Liver (tissue), 9 donors: Measurements from ENCODE around the gene AJM1. TPM values are rescaled to one million over a fixed set of nuclear protein-coding genes. Genes with fewer than 3 reads are reported as not detected.
"Not testable (repeated sequence)": the region's sequence is repeated elsewhere in the genome, so short reads cannot be mapped to it uniquely, and the experiment has no call there.

Experiments used
- DNase-seq: peaks from one replicate; pipeline ENCODE4 v3.0.0-alpha.2; 2017; ENCODE audit warnings: low spot score
- H3K27ac ChIP-seq, 2 donors: one replicate each; pipeline ENCODE4 v1.7.0; 2013; ENCODE audit warnings: inconsistent platforms in 2 of 2, low read length in 2 of 2, control low read depth in 1 of 2, low read depth in 1 of 2, mild to moderate bottlenecking in 1 of 2
- H3K27me3 ChIP-seq, 4 donors: one replicate each; pipeline versions ENCODE4 v1.6.1 to v1.7.0; 2013; ENCODE audit warnings: low read length in 3 of 4, inconsistent platforms in 1 of 4, mild to moderate bottlenecking in 1 of 4, moderate library complexity in 1 of 4; ENCODE audit not compliant: control insufficient read depth in 4 of 4, insufficient read depth in 4 of 4
- H3K36me3 ChIP-seq, 4 donors: one replicate each; pipeline versions ENCODE4 v1.6.1 to v1.7.0; 2013; ENCODE audit warnings: low read length in 3 of 4, mild to moderate bottlenecking in 3 of 4, low read depth in 1 of 4, moderate library complexity in 1 of 4; ENCODE audit not compliant: control insufficient read depth in 4 of 4, insufficient read depth in 3 of 4
- H3K4me1 ChIP-seq, 4 donors: one replicate each; pipeline versions ENCODE4 v1.6.1 to v1.7.0; 2013; ENCODE audit warnings: low read length in 3 of 4, mild to moderate bottlenecking in 3 of 4, moderate library complexity in 1 of 4; ENCODE audit not compliant: control insufficient read depth in 4 of 4, insufficient read depth in 4 of 4
- H3K4me3 ChIP-seq, 3 donors: one replicate each; pipeline versions ENCODE4 v1.6.1 to v1.7.0; 2013; ENCODE audit warnings: low read length in 3 of 3, control low read depth in 1 of 3, low read depth in 1 of 3, mild to moderate bottlenecking in 1 of 3
- H3K9ac ChIP-seq, 2 donors: one replicate each; pipeline ENCODE4 v1.7.0; 2013; ENCODE audit warnings: low read length in 2 of 2, mild to moderate bottlenecking in 2 of 2, moderate library complexity in 2 of 2, control low read depth in 1 of 2, low read depth in 1 of 2
- H3K9me3 ChIP-seq, 4 donors: one replicate each; pipeline versions ENCODE4 v1.6.1 to v1.7.0; 2013; ENCODE audit warnings: low read length in 3 of 4; ENCODE audit not compliant: control insufficient read depth in 4 of 4
- ATF3 ChIP-seq: IDR thresholded peaks from 2 replicates; pipeline ENCODE4 v1.6.1; 2016; ENCODE audit warnings: antibody characterized with exemption
- CTCF ChIP-seq: fragments of 150-350 bp; IDR thresholded peaks from 2 replicates; pipeline ENCODE4 v1.5.1; 2017; ENCODE audit warnings: improper control_type of control experiment, low read depth, low read length; ENCODE audit not compliant: missing input control
- EGR1 ChIP-seq, 2 donors: IDR thresholded peaks; 2 replicates each; pipeline ENCODE4 v1.6.1; 2016 to 2018; ENCODE audit warnings: antibody characterized with exemption in 2 of 2, low read depth in 2 of 2
- FOXA1 ChIP-seq: IDR thresholded peaks from 2 replicates; pipeline ENCODE4 v1.6.1; 2016; ENCODE audit warnings: antibody characterized with exemption
- FOXA2 ChIP-seq: IDR thresholded peaks from 2 replicates; pipeline ENCODE4 v1.6.1; 2016; ENCODE audit warnings: antibody characterized with exemption
- GABPA ChIP-seq, 2 donors: IDR thresholded peaks in 1 of 2; conservative IDR thresholded peaks in 1 of 2; 2 replicates each; pipeline ENCODE4 v1.6.1; 2016; ENCODE audit warnings: antibody characterized with exemption in 2 of 2, mild to moderate bottlenecking in 1 of 2, moderate library complexity in 1 of 2
- HNF4A ChIP-seq, 2 donors: conservative IDR thresholded peaks; 2 replicates each; pipeline ENCODE4 v1.6.1; 2016; ENCODE audit warnings: antibody characterized with exemption in 2 of 2, mild to moderate bottlenecking in 2 of 2
- HNF4G ChIP-seq: IDR thresholded peaks from 2 replicates; pipeline ENCODE4 v1.6.1; 2016; ENCODE audit warnings: antibody characterized with exemption
- JUND ChIP-seq, 2 donors: IDR thresholded peaks; 2 replicates each; pipeline ENCODE4 v1.6.1; 2016; ENCODE audit warnings: antibody characterized with exemption in 2 of 2
- MAX ChIP-seq: IDR thresholded peaks from 2 replicates; pipeline ENCODE4 v1.6.1; 2016; ENCODE audit warnings: antibody characterized with exemption
- NR2F2 ChIP-seq: IDR thresholded peaks from 2 replicates; pipeline ENCODE4 v1.6.1; 2016; ENCODE audit warnings: antibody characterized with exemption
- RAD21 ChIP-seq, 2 donors: IDR thresholded peaks; 2 replicates each; pipeline ENCODE4 v1.6.1; 2016; ENCODE audit warnings: antibody characterized with exemption in 2 of 2, mild to moderate bottlenecking in 2 of 2
- REST ChIP-seq: IDR thresholded peaks from 2 replicates; pipeline ENCODE4 v1.6.1; 2016; ENCODE audit warnings: antibody characterized with exemption, mild to moderate bottlenecking
- RXRA ChIP-seq, 2 donors: IDR thresholded peaks; 2 replicates each; pipeline ENCODE4 v1.6.1; 2017 to 2018; ENCODE audit warnings: antibody characterized with exemption in 2 of 2, mild to moderate bottlenecking in 1 of 2
- SP1 ChIP-seq: IDR thresholded peaks from 2 replicates; pipeline ENCODE4 v1.6.1; 2018; ENCODE audit warnings: antibody characterized with exemption, mild to moderate bottlenecking
- TAF1 ChIP-seq: conservative IDR thresholded peaks from 2 replicates; pipeline ENCODE4 v1.6.1; 2016; ENCODE audit warnings: antibody characterized with exemption, mild to moderate bottlenecking
- YY1 ChIP-seq: IDR thresholded peaks from 2 replicates; pipeline ENCODE4 v1.6.1; 2016; ENCODE audit warnings: antibody characterized with exemption, mild to moderate bottlenecking
- ZBTB33 ChIP-seq: IDR thresholded peaks from 2 replicates; pipeline ENCODE4 v1.6.1; 2016; ENCODE audit warnings: antibody characterized with exemption
- WGBS: extraction: QIAGEN DNeasy Blood & Tissue Kit; methylation state at CpG from one replicate; pipeline ENCODE4 v1.1.7; 2013; 5-methylcytosine and 5-hydroxymethylcytosine counted together
- polyA plus RNA-seq, 2 donors: library from polyadenylated mRNA; stranded (reverse) in 1 of 2; unstranded in 1 of 2; fragments of 200-250 nt in 1 of 2; fragments of >200 nt in 1 of 2; fragmentation: Nextera tagmentation in 1 of 2; extraction: Ambion mirVana in 1 of 2; gene quantifications; one replicate each; pipeline versions ENCODE4 v1.2.1 to v1.2.3, GENCODE V29; 2013 to 2015
- total RNA-seq, 2 donors: library from RNA; depleted of rRNA; stranded (reverse); fragments of >200 nt; gene quantifications; one replicate each; pipeline ENCODE4 v1.2.3, GENCODE V29; 2014
- donor health status: healthy.
- donor health status: healthy.
- donor health status: healthy.
- donor health status: healthy.
- donor health status: healthy.

The AJM1 gene
- total and polyA plus RNA-seq, 4 donors = 0.56 to 2.3 (median 0.82) TPM

- H3K27ac ChIP-seq = peak overlapping the region in 1 of 2 donors; percentile 40
- H3K4me1 ChIP-seq = peaks cover 16 to 40% (median 32%) of the 10 kb centered on the region in 4 donors
- no peaks in the 10 kb centered on the region for H3K27me3 ChIP-seq
- TF ChIP-seq JUND (IDR thresholded peaks at IDR 0.05) (no peak), FOXA2 (no peak), HNF4A (conservative IDR thresholded peaks at IDR 0.05) (peak; percentile 88 to 92), NR2F2 (peak; percentile 9), YY1 (no peak), CTCF (no peak), ATF3 (no peak), SP1 (peak; percentile 92), RXRA (IDR thresholded peaks at IDR 0.05) (peak; percentile 57 to 65), ZBTB33 (no peak), RAD21 (IDR thresholded peaks at IDR 0.05) (peak in 1 of 2 donors; percentile 56), MAX (no peak), HNF4G (peak; percentile 88), TAF1 (no peak), GABPA (IDR thresholded peaks at IDR 0.05 in 1 of 2, conservative IDR thresholded peaks at IDR 0.05 in 1 of 2) (no peak), REST (no peak), EGR1 (IDR thresholded peaks at IDR 0.05; ENCODE audit: low read depth in 2 of 2) (peak; percentile 71 to 76), FOXA1 (no peak)
- H3K36me3 ChIP-seq = peaks cover 0 to 9% (median 7%) of the 10 kb centered on the region in 4 donors
- H3K9ac ChIP-seq = no peak overlapping the region
- no peaks in the 10 kb centered on the region for H3K9me3 ChIP-seq
- WGBS = 59% methylated on average over 28 of the region's 28 CpGs
- H3K4me3 ChIP-seq = no peak overlapping the region
- DNase-seq = no peak
Observed at GRCh38 chr9:136840877-136841645, 1.2 kb upstream of the AJM1 start.

- H3K9me3 ChIP-seq, H3K4me3 ChIP-seq, H3K9ac ChIP-seq, DNase-seq, H3K27me3 ChIP-seq, H3K36me3 ChIP-seq: not testable (repeated sequence)
- WGBS = 40% methylated on average over 16 of the region's 16 CpGs
- peaks cover 16 to 42% (median 34%) of the 10 kb centered on the region in 4 donors for H3K4me1 ChIP-seq
- peak overlapping the region in 1 of 2 donors; percentile 40 for H3K27ac ChIP-seq
Observed at GRCh38 chr9:136841646-136842379, 465 bp upstream of the AJM1 start.

- H3K27me3 ChIP-seq, H3K9me3 ChIP-seq, H3K4me3 ChIP-seq, H3K9ac ChIP-seq, H3K27ac ChIP-seq, H3K36me3 ChIP-seq, DNase-seq: not testable (repeated sequence)
- peaks cover 16 to 50% (median 42%) of the 10 kb centered on the region in 4 donors for H3K4me1 ChIP-seq
- WGBS = 22% methylated on average over 21 of the region's 21 CpGs
Observed at GRCh38 chr9:136843159-136843800, 1.0 kb downstream of the AJM1 start.
